Endodermal cell (in vitro differentiated cells): Measurements from ENCODE around the gene LASP1NB.

Source experiments
- DNase-seq: peaks from one replicate; pipeline ENCODE4 v3.0.0-alpha.2; 2017
- H3K27ac ChIP-seq: 2 replicates; pipeline ENCODE4 v1.5.1; 2013; ENCODE audit warnings: mild to moderate bottlenecking, low read depth, low read length, moderate library complexity
- H3K27me3 ChIP-seq: 2 replicates; pipeline ENCODE4 v1.6.1; 2013; ENCODE audit warnings: mild to moderate bottlenecking, low read length, moderate library complexity; ENCODE audit not compliant: insufficient read depth, control insufficient read depth, poor library complexity, severe bottlenecking
- H3K36me3 ChIP-seq: 2 replicates; pipeline ENCODE4 v1.7.0; 2013; ENCODE audit warnings: mild to moderate bottlenecking, low read length, moderate library complexity; ENCODE audit not compliant: control insufficient read depth, insufficient read depth
- H3K4me1 ChIP-seq: one replicate; pipeline ENCODE4 v1.7.0; 2013; ENCODE audit warnings: low read length; ENCODE audit not compliant: control insufficient read depth, insufficient read depth
- H3K4me3 ChIP-seq: 2 replicates; pipeline ENCODE4 v1.5.1; 2013; ENCODE audit warnings: mild to moderate bottlenecking, low read length, moderate library complexity
- H3K9ac ChIP-seq: 2 replicates; pipeline ENCODE4 v1.6.1; 2013; ENCODE audit warnings: mild to moderate bottlenecking, low read length, moderate library complexity; ENCODE audit not compliant: poor library complexity, severe bottlenecking; ENCODE audit errors: extremely low read depth
- H3K9me3 ChIP-seq: 2 replicates; pipeline ENCODE4 v1.6.1; 2013; ENCODE audit warnings: mild to moderate bottlenecking, low read length, moderate library complexity; ENCODE audit not compliant: control insufficient read depth
- H3K27ac Mint-ChIP-seq: 2 replicates; pipeline ENCODE4 v1.8.0; 2020; ENCODE audit warnings: mixed read lengths
- H3K27me3 Mint-ChIP-seq: 2 replicates; pipeline ENCODE4 v1.8.0; 2021; ENCODE audit warnings: mild to moderate bottlenecking, mixed read lengths; ENCODE audit not compliant: insufficient read depth
- H3K36me3 Mint-ChIP-seq: 2 replicates; pipeline ENCODE4 v1.8.0; 2020; ENCODE audit warnings: low read depth, mixed read lengths
- H3K4me1 Mint-ChIP-seq: 2 replicates; pipeline ENCODE4 v1.8.0; 2020; ENCODE audit warnings: mixed read lengths
- H3K4me3 Mint-ChIP-seq: 2 replicates; pipeline ENCODE4 v1.8.0; 2020; ENCODE audit warnings: mild to moderate bottlenecking, moderate library complexity, mixed read lengths
- H3K9me3 Mint-ChIP-seq: 2 replicates; pipeline ENCODE4 v1.8.0; 2020; ENCODE audit warnings: mild to moderate bottlenecking, mixed read lengths
- WGBS, 2 experiments: methylation state at CpG; one replicate each; pipeline versions ENCODE4 v1.1.5 to v1.1.7; 2013; ENCODE audit warnings: missing lambda C conversion rate in 2 of 2, mixed read lengths in 1 of 2; ENCODE audit not compliant: insufficient coverage in 1 of 2, insufficient read length in 1 of 2; 5-methylcytosine and 5-hydroxymethylcytosine counted together
- TF ChIP-seq, protein P1 (sequence below): fragments of 200-600 bp; sonication (generic); conservative IDR thresholded peaks from 2 replicates; pipeline ENCODE4 v1.5.0; 2021; ENCODE audit warnings: antibody characterized with exemption, mild to moderate bottlenecking

LASP1NB gene

DNA sequence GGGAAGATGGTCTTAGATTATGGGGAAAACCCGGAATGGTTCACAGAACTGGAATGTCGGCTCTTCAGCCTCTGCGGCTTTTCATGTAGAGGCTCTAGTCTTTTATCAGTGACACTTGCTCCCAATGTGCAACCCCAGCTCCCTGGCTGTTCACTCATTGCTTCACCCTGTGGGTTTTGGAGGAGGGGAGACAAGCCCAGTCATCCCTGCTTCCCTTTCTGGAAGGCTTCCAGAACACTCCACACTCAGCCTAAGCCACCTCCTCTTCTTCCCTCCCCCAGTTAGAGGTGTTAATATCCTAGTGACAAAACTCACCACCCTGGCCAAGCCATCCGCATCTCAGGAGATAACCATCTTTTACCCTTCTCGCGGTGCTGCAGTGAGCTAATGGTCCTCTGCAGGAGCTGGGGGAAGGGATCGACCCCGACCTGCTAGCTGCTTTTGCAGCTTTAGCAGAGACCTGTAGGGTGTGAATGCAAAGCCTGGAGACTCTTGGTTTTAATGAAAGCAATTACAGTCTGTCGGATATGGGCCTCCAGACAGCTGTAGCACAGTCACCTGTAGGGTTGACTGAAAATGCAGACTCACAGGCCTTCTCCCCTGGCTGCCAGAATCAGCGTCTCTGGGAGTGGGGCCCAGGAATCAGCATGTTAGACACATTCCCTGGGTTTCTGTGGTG, 24.3 kb upstream of the LASP1NB start:
- peaks cover 61% of the 10 kb centered on the region for H3K36me3 Mint-ChIP-seq
- Histone ChIP-seq H3K27me3 (no peaks in the 10 kb centered on the region), H3K9ac (no peak overlapping the region), H3K36me3 (peaks cover 79% of the 10 kb centered on the region), H3K9me3 (no peaks in the 10 kb centered on the region), H3K4me3 (no peak overlapping the region), H3K4me1 (no peaks in the 10 kb centered on the region), H3K27ac (no peak overlapping the region)
- TF ChIP-seq, protein P1, sequence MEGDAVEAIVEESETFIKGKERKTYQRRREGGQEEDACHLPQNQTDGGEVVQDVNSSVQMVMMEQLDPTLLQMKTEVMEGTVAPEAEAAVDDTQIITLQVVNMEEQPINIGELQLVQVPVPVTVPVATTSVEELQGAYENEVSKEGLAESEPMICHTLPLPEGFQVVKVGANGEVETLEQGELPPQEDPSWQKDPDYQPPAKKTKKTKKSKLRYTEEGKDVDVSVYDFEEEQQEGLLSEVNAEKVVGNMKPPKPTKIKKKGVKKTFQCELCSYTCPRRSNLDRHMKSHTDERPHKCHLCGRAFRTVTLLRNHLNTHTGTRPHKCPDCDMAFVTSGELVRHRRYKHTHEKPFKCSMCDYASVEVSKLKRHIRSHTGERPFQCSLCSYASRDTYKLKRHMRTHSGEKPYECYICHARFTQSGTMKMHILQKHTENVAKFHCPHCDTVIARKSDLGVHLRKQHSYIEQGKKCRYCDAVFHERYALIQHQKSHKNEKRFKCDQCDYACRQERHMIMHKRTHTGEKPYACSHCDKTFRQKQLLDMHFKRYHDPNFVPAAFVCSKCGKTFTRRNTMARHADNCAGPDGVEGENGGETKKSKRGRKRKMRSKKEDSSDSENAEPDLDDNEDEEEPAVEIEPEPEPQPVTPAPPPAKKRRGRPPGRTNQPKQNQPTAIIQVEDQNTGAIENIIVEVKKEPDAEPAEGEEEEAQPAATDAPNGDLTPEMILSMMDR, result peak; percentile 17
- peak overlapping the region; percentile 92 for H3K27ac Mint-ChIP-seq
- no peak overlapping the region for H3K4me3 Mint-ChIP-seq
- H3K4me1 Mint-ChIP-seq, result peaks cover 13% of the 10 kb centered on the region
- 41 to 66% methylated on average over 7 to 10 of the region's 10 CpGs for WGBS, 2 experiments
- no peaks in the 10 kb centered on the region for H3K9me3 Mint-ChIP-seq
- H3K27me3 Mint-ChIP-seq, result no peaks in the 10 kb centered on the region
- peak; percentile 89 for DNase-seq

DNA sequence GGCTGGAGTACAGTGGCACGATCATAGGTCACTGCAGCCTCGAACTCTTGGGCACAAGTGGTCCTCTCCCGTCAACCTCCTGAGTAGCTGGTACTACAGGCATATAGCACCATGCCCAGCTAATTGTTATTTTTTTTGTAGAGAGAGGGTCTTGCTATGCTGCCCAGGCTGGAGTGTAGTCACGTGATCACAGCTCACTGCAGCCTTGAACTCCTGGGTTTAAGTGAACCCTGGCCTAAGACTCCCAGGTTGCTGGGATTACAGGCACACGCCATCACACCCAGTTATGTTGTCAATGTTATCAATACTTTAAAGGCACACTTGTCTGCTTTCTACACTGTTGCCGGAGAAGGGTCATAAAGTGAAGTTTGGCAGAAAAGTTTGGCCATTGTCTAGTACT, 22.0 kb upstream of the LASP1NB start:
- WGBS, 2 experiments, result 93 to 96% methylated on average over 6 of the region's 6 CpGs

GRCh38 chr17:38904892-38905291, 20.5 kb upstream of the LASP1NB start:
- Mint-ChIP-seq H3K27me3 (no peaks in the 10 kb centered on the region), H3K27ac (no peak overlapping the region), H3K36me3 (peaks cover 43% of the 10 kb centered on the region), H3K9me3 (no peaks in the 10 kb centered on the region), H3K4me1 (peaks cover 10% of the 10 kb centered on the region), H3K4me3 (no peak overlapping the region)
- DNase-seq, result no peak
- no peaks in the 10 kb centered on the region for H3K4me1 ChIP-seq
- 94 to 97% methylated on average over 2 of the region's 3 CpGs for WGBS, 2 experiments
- no peaks in the 10 kb centered on the region for H3K9me3 ChIP-seq
- H3K9ac ChIP-seq, result no peak overlapping the region
- H3K27me3 ChIP-seq, result no peaks in the 10 kb centered on the region
- H3K4me3 ChIP-seq, result no peak overlapping the region
- TF ChIP-seq, protein P1, result no peak
- no peak overlapping the region for H3K27ac ChIP-seq
- H3K36me3 ChIP-seq, result peaks cover 70% of the 10 kb centered on the region

More for the DNA sequence above, 22.0 kb upstream of the LASP1NB start:
- H3K27me3 Mint-ChIP-seq, result no peaks in the 10 kb centered on the region
- peaks cover 13% of the 10 kb centered on the region for H3K4me1 Mint-ChIP-seq
- H3K27me3 ChIP-seq, result no peaks in the 10 kb centered on the region
- no peak overlapping the region for H3K27ac ChIP-seq
- H3K4me1 ChIP-seq, result no peaks in the 10 kb centered on the region
- TF ChIP-seq, protein P1, result no peak
- H3K36me3 Mint-ChIP-seq, result peaks cover 50% of the 10 kb centered on the region
- peaks cover 73% of the 10 kb centered on the region for H3K36me3 ChIP-seq
- H3K9me3 ChIP-seq, result no peaks in the 10 kb centered on the region
- H3K4me3 ChIP-seq, result no peak overlapping the region
- H3K4me3 Mint-ChIP-seq, result no peak overlapping the region
- DNase-seq, result no peak
- no peak overlapping the region for H3K9ac ChIP-seq
- H3K9me3 Mint-ChIP-seq, result no peaks in the 10 kb centered on the region
- no peak overlapping the region for H3K27ac Mint-ChIP-seq
